Fibroblast of pulmonary artery (primary cell): ENCODE results near the gene APH1A.
"Not testable (repeated sequence)": the region's sequence is repeated elsewhere in the genome, so short reads cannot be mapped to it uniquely, and the experiment has no call there.

Source experiments
- DNase-seq: peaks from one replicate; pipeline ENCODE4 v3.0.0-alpha.2; 2010; ENCODE audit warnings: low read depth
- H3K4me3 ChIP-seq: replicated peaks from 2 replicates; pipeline ENCODE4 v1.5.1; 2011; ENCODE audit warnings: low read depth, mild to moderate bottlenecking, control low read depth, low read length, moderate library complexity
- TF ChIP-seq, protein P1 (sequence below): IDR thresholded peaks from 2 replicates; pipeline ENCODE4 v1.5.1; 2011; ENCODE audit warnings: mild to moderate bottlenecking, control low read depth, low read length, inconsistent platforms; ENCODE audit errors: missing control alignments

APH1A gene

DNA sequence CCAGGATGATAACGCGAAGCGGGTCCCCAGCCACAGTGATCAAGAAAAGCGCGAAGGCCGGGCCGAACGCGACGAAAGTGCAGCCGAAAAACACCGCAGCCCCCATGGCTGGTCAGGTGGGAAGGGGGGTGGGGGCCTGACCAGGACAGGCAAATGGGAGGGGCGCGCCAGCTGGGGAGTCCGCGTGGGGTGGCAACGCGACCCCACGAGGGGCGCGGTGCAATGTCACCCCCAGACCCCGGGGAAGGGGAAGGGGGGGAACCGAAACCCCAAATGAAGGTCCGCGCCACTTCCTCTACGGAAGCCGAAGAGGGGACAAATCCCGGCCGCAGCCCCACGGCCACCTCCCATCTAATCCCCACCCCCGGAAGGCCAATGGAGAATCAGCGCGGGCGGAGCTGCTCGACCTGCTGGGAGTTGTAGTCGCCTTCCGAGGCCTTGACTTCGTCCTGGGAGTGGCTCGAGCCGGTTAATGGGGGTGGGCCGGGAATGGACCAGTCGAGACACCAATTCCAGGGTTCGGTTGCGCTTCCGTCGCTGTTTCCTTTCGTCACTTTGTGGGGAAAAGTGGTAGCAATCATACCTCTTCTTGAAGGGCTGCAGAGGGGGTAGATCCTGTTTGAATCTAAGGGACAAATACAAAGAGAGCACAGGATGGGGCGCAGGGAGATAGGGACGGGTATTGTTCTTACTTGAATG lies at the start of gene APH1A:
TSS of gene APH1A (minus strand) at position 312 of the 699 bp plus-strand sequence. CDS start at position 106, 206 bp downstream.
- peak; percentile 97 for DNase-seq
- TF ChIP-seq, protein P1, sequence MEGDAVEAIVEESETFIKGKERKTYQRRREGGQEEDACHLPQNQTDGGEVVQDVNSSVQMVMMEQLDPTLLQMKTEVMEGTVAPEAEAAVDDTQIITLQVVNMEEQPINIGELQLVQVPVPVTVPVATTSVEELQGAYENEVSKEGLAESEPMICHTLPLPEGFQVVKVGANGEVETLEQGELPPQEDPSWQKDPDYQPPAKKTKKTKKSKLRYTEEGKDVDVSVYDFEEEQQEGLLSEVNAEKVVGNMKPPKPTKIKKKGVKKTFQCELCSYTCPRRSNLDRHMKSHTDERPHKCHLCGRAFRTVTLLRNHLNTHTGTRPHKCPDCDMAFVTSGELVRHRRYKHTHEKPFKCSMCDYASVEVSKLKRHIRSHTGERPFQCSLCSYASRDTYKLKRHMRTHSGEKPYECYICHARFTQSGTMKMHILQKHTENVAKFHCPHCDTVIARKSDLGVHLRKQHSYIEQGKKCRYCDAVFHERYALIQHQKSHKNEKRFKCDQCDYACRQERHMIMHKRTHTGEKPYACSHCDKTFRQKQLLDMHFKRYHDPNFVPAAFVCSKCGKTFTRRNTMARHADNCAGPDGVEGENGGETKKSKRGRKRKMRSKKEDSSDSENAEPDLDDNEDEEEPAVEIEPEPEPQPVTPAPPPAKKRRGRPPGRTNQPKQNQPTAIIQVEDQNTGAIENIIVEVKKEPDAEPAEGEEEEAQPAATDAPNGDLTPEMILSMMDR = no peak
- H3K4me3 ChIP-seq = peak within 1 kb of the TSS; percentile 83

DNA sequence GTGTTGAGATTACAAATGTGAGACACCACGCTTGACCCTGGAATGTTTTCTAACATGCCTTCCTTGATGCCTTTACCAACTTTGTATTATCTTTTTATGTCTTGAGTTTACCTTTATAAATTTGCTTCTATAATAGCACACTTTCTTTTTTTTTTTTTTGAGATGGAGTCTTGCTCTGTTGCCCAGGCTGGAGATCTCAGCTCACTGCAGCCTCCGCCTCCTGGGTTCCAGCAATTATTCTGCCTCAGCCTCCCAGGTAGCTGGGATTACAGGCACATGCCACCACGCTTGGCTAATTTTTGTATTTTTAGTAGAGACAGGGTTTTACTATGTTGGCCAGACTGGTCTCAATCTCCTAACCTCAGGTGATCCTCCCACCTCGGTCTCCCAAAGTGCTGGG lies 45.9 kb upstream of the APH1A start:
- H3K4me3 ChIP-seq, DNase-seq: not testable (repeated sequence)

DNA sequence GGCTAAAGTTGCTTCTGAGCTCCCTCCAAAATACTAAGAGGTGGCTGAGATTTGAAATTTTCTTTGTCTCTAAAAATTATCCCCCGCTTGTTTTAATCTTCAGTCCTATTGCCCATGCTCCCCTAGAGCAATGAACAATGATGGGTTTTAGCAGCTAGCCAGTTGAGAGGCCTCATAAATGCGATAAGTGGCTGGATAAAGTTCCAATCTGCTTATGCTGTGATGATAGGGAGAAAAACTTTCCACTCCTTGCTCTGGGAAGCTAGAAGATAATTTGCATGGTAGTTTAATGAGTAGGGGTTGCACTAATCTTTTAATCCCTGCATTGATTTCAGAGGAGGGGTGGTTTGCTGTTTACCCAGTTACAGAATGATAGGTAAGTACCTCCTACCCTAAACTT lies 42.9 kb upstream of the APH1A start:
- DNase-seq = no peak
- no peak overlapping the region for H3K4me3 ChIP-seq
- TF ChIP-seq, protein P1 = no peak

DNA sequence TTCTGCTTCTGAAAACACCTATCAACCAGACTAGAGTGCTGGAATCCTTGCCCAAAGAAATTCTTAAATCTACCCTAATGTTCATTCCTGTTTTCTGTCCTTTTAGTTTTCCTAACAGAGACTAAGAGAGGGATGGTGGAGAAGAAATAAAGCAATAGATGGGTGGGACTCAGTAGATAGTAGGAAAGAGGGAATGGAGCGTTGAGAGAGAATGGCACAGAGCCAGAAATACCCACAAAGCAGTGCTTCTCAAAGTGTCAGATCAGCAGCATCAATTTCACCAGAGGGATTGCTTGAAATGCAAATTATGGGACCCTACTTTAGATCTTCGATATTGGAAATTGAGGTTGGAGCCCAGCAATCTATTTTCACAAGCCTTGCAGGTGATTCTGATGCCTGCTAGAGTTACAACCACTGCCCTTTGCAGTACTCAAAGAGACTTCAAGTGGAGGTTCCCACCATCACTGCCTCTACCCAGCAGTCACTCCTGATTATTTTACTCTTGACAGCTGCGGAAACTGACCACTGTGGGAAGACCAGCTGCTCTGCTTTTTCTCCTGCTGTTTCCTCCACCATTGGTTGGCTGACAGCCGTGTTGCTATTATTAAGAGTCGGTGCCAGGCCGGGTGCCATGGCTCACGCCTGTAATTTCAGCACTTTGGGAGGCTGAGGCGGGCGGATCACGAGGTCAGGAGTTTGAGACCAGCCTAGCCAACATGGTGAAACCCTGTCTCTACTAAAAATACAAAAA lies 41.1 kb upstream of the APH1A start:
- H3K4me3 ChIP-seq = no peak overlapping the region
- TF ChIP-seq, protein P1 = no peak
- no peak for DNase-seq

DNA sequence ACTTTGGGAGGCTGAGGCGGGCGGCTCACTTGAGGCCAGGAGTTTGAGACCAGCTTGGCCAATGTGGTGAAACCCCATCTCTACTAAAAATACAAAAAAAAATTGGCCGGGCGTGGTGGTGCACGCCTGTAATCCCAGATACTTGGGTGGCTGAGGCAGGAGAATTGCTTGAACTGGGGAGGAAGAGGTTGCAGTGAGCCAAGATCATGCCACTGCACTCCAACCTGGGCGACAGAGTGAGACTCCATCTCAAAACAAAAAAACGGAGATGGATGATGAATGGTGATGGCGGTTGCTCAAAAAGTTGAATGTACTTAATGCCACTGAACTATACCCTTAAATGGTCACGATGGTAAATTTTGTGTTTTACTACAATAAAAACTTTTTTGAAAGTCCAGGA lies 39.8 kb upstream of the APH1A start:
- DNase-seq, H3K4me3 ChIP-seq: not testable (repeated sequence)

DNA sequence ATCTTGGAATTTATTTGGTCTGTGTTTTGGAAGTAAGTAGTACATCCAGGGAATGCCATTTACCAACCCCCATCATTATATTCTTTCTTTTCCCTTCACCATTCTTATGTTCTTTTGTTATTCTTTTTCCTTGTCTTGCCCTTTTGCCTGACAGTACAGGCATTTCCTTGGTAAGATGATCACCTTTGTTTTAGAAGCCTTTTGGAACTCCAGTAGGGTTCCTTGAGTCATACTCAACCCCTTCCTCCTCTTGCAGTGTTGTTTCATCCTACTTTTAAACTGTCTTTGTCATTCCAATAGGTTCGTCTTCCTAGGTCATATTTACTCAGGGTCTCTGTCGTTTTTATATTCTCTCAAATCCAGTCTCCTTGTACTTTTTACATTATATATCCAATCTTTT lies 34.1 kb upstream of the APH1A start:
- no peak overlapping the region for H3K4me3 ChIP-seq
- DNase-seq = no peak
- TF ChIP-seq, protein P1 = no peak

DNA sequence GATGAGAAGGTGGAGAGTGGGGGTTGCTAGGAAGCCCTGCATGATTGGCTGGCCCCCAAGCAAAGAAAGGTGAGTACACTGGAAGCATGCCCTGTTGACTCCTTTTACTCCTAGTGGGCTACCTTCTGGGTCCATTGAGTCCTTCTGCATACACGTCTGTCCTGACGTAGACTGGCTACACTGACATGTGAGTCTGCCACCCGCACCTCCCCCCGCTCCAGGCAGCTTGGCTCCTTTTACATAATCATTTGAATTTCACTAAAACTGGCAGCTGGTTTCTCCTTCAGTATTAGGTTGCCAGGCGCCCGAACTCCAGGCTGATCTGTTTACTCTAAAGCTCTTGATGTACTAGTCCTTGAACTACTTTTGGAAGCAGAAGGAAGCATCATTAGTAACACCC lies 33.5 kb upstream of the APH1A start:
- TF ChIP-seq, protein P1 = no peak
- no peak for DNase-seq

DNA sequence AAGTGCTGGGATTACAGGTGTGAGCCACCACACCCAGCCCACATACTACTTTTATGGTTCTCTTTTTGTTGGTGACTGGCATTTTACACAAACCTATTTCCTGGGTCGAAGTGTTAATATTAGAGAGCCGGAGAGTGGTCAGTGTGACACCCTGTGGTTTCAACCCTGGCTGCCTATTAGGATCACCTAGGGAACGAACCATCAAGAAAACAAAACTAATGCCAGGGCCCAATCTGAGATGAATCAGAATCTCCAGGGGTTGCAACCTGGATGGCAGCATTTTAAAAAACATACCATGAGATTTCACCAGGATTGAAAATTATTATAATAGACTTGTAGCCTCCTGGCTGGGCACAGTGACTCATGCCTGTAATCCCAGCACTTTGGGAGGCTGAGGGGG lies 30.9 kb upstream of the APH1A start:
- H3K4me3 ChIP-seq = no peak overlapping the region
- TF ChIP-seq, protein P1 = no peak
- DNase-seq = no peak

More for the DNA sequence above, 33.5 kb upstream of the APH1A start:
- H3K4me3 ChIP-seq = no peak overlapping the region
